Activated CD4-positive, alpha-beta T cell treated with anti-CD3 and anti-CD28 coated beads, Interleukin-10, Interleukin-2, amounts not matched to agents 100 ng/mL and 50 ng/mL, durations not matched to agents 16 hours and 8 hours (primary cell): ENCODE data around the gene NHLRC2.
"Not testable (repeated sequence)": the region's sequence is repeated elsewhere in the genome, so short reads cannot be mapped to it uniquely, and the experiment has no call there.

Experiments used
- DNase-seq: peaks from one replicate; pipeline ENCODE4 v3.0.0-alpha.2; 2020

NHLRC2 gene

GRCh38 chr10:113912582-113912981, 58.1 kb downstream of the NHLRC2 start:
- no peak for DNase-seq

- no peak for DNase-seq
Observed at GRCh38 chr10:113914956-113915355, 60.5 kb downstream of the NHLRC2 start.

GRCh38 chr10:113915540-113915939, 61.1 kb downstream of the NHLRC2 start:
- DNase-seq = no peak

GRCh38 chr10:113916053-113916452, 61.6 kb downstream of the NHLRC2 start:
- no peak for DNase-seq

GRCh38 chr10:113917636-113918035, 63.2 kb downstream of the NHLRC2 start:
- no peak for DNase-seq

GRCh38 chr10:113920114-113920513, 65.7 kb downstream of the NHLRC2 start:
- DNase-seq = no peak

GRCh38 chr10:113920875-113921274, 66.4 kb downstream of the NHLRC2 start:
- no peak for DNase-seq

GRCh38 chr10:113921561-113922370, 67.3 kb downstream of the NHLRC2 start:
- DNase-seq = no peak

- DNase-seq = no peak
Observed at GRCh38 chr10:113922787-113923570, 68.5 kb downstream of the NHLRC2 start.

GRCh38 chr10:113924186-113924585, 69.7 kb downstream of the NHLRC2 start:
- DNase-seq = no peak

- DNase-seq = no peak
Observed at GRCh38 chr10:113924664-113925063, 70.2 kb downstream of the NHLRC2 start.

GRCh38 chr10:113927440-113927839, 73.0 kb downstream of the NHLRC2 start:
- DNase-seq = no peak

GRCh38 chr10:113928830-113929229, 74.4 kb downstream of the NHLRC2 start:
- DNase-seq = no peak

- no peak for DNase-seq
Observed at GRCh38 chr10:113929522-113929921, 75.1 kb downstream of the NHLRC2 start.

GRCh38 chr10:113930482-113931057, 76.1 kb downstream of the NHLRC2 start:
- DNase-seq = no peak

GRCh38 chr10:113932854-113933253, 78.4 kb downstream of the NHLRC2 start:
- DNase-seq = no peak

GRCh38 chr10:113933894-113934532, 79.6 kb downstream of the NHLRC2 start:
- DNase-seq = no peak

GRCh38 chr10:113937258-113937657, 82.8 kb downstream of the NHLRC2 start:
- DNase-seq = no peak

- no peak for DNase-seq
Observed at GRCh38 chr10:113937756-113938155, 83.3 kb downstream of the NHLRC2 start.

GRCh38 chr10:113939212-113939860, 84.9 kb downstream of the NHLRC2 start:
- no peak for DNase-seq

- no peak for DNase-seq
Observed at GRCh38 chr10:113941140-113941539, 86.7 kb downstream of the NHLRC2 start.

GRCh38 chr10:113943196-113943595, 88.7 kb downstream of the NHLRC2 start:
- not testable (repeated sequence) for DNase-seq
